Heart left ventricle (tissue), 16 donors: ENCODE data around the gene VGLL4. TPM values are rescaled to one million over a fixed set of nuclear protein-coding genes. Genes with fewer than 3 reads are reported as not detected.

Source experiments
- ATAC-seq, 4 donors: fragments of 200-7000 bp; cut with Tn5 transposase; one replicate each; pipeline ENCODE4 v1.9.1; 2020 to 2022; ENCODE audit warnings: moderate library complexity in 4 of 4, mild to moderate bottlenecking in 3 of 4, moderate number of reproducible peaks in 1 of 4
- DNase-seq, 5 donors: peaks; one replicate each; pipeline ENCODE4 v3.0.0-alpha.2; 2020
- H3K27ac ChIP-seq, 12 donors: fragments of 200-600 bp; sonication (generic) in 4 of 12; one replicate each; pipeline versions ENCODE4 v1.5.0 to v1.8.0; 2016 to 2022; ENCODE audit warnings: mild to moderate bottlenecking in 2 of 12
- H3K27me3 ChIP-seq, 9 donors: fragments of 200-600 bp; sonication (generic) in 2 of 9; one replicate each; pipeline versions ENCODE4 v1.5.1 to v1.8.0; 2016 to 2022; ENCODE audit warnings: mild to moderate bottlenecking in 3 of 9
- H3K36me3 ChIP-seq, 9 donors: fragments of 200-600 bp; sonication (generic) in 2 of 9; one replicate each; pipeline versions ENCODE4 v1.5.0 to v1.8.0; 2018 to 2022; ENCODE audit warnings: mild to moderate bottlenecking in 2 of 9
- H3K4me1 ChIP-seq, 12 donors: fragments of 200-600 bp; sonication (generic) in 4 of 12; one replicate each; pipeline versions ENCODE4 v1.5.0 to v1.8.0; 2016 to 2022; ENCODE audit warnings: mild to moderate bottlenecking in 3 of 12
- H3K4me3 ChIP-seq, 12 donors: fragments of 200-600 bp; sonication (generic) in 4 of 12; one replicate each; pipeline versions ENCODE4 v1.5.0 to v1.8.0; 2017 to 2022; ENCODE audit warnings: mild to moderate bottlenecking in 9 of 12, moderate library complexity in 4 of 12
- H3K9me3 ChIP-seq, 12 donors: fragments of 200-600 bp; sonication (generic) in 4 of 12; one replicate each; pipeline versions ENCODE4 v1.5.0 to v1.8.0; 2016 to 2022; ENCODE audit warnings: mild to moderate bottlenecking in 1 of 12
- POLR2A ChIP-seq, 2 donors: fragments of 450-650 bp; IDR thresholded peaks; one replicate each; pipeline ENCODE4 v1.6.1; 2017; ENCODE audit warnings: antibody characterized with exemption in 2 of 2, mild to moderate bottlenecking in 2 of 2, moderate library complexity in 2 of 2
- WGBS, 4 donors: extraction: QIAGEN DNeasy Blood & Tissue Kit in 2 of 4; methylation state at CpG; one replicate each; pipeline versions ENCODE4 v1.1.5 to v1.1.7; 2013 to 2018; 5-methylcytosine and 5-hydroxymethylcytosine counted together
- intact Hi-C, 10 donors: fragments of 100-400 bp; cut with DNase I; formaldehyde crosslinking; loops; one replicate each; pipeline versions ENCODE4 v1.11.1 to v1.14.2; 2022
- polyA plus RNA-seq, 2 donors: library from polyadenylated mRNA; stranded (reverse); fragments of 200-250 nt; gene quantifications; one replicate each; pipeline ENCODE4 v1.2.3, GENCODE V29; 2013
- total RNA-seq, 9 donors: library from RNA; depleted of rRNA in 2 of 9; stranded (reverse); fragments of >200 nt in 2 of 9; fragmentation: NEBNext Ultra II Directional in 3 of 9; extraction: Animal tissue kit (Norgen Biotek cat#: 25700) in 3 of 9; gene quantifications; one replicate each; pipeline versions ENCODE4 v1.1.0 to v1.2.4, GENCODE V29; 2016 to 2023
- TF ChIP-seq, protein P1 (sequence below), 12 donors: fragments of 200-600 bp; sonication (generic) in 4 of 12; IDR thresholded peaks; one replicate each; pipeline versions ENCODE4 v1.5.0 to v1.8.0; 2018 to 2022; ENCODE audit warnings: antibody characterized with exemption in 12 of 12, mild to moderate bottlenecking in 5 of 12
- donor health status: ischemic (EF 13 %, LVEDD 7.1; RV severe dilation, severe dysfunction).
- donor health status: healthy with polysubstance abuse.
- donor health status: DM: no; HTN: yes; CAD: no.
- donor health status: DM: no; HTN: no; CAD: no.
- donor health status: ischemic (EF 25% LVEDD 6.9; RV normal size, moderate dysfunction).
- donor health status: ischemic (EF 25% LVEDD 5.7; RV mildly dilated, moderate dysfunction).
- donor health status: healthy.
- donor health status: DM: yes; HTN: yes; CAD: no.
- donor health status: ischemic (EF 35%, LVEDD 5.7; RV mildly dilated, moderate dysfunction).
- donor health status: nonischemic (EF 11% LVEDD 7.7; RV severe dilation, severe dysfunction).
- donor health status: DM: yes; HTN: yes; CAD: no.
- donor health status: PGD.
- donor health status: ischemic (EF 29% LVEDD 5.4; RV normal size, mild dysfunction).
- donor health status: nonischemic (EF 23%, LVEDD 6.1; RV moderate dilation, normal function).

The VGLL4 gene
- total and polyA plus RNA-seq, 11 donors, result 24.0 to 40.4 (median 27.0) TPM

DNA sequence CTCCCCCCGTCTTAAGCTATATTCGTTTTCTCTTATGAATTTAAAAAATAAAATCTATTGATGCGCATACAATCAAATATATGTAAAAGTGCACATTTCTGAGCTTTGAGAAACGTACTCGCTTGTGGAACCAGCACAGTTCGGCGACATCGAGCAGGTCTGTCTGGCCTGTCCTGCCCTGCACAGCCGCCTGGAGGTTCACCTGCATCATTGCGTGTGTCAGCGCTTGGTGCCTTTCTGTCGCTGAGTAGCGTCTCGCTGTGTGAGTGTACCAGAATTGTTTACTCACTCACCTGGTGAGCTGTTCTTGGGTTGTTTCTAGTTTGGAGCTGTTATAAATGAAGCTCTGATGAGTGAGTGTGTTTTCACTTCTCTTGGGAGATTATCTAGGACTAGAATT, 104.0 kb downstream of the VGLL4 start:
- intact Hi-C loops, result loop anchor here in 3 of 10 donors (10.0 kb wide), 3 partner anchors 65 to 145 kb away; no protein-coding TSS in a partner anchor
- TF ChIP-seq, protein P1, sequence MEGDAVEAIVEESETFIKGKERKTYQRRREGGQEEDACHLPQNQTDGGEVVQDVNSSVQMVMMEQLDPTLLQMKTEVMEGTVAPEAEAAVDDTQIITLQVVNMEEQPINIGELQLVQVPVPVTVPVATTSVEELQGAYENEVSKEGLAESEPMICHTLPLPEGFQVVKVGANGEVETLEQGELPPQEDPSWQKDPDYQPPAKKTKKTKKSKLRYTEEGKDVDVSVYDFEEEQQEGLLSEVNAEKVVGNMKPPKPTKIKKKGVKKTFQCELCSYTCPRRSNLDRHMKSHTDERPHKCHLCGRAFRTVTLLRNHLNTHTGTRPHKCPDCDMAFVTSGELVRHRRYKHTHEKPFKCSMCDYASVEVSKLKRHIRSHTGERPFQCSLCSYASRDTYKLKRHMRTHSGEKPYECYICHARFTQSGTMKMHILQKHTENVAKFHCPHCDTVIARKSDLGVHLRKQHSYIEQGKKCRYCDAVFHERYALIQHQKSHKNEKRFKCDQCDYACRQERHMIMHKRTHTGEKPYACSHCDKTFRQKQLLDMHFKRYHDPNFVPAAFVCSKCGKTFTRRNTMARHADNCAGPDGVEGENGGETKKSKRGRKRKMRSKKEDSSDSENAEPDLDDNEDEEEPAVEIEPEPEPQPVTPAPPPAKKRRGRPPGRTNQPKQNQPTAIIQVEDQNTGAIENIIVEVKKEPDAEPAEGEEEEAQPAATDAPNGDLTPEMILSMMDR (IDR thresholded peaks at IDR 0.05), result no peak
- TF ChIP-seq POLR2A (IDR thresholded peaks at IDR 0.05), result no peak
- Histone ChIP-seq H3K27me3 (no peaks in the 10 kb centered on the region), H3K36me3 (no peaks in the 10 kb centered on the region), H3K4me3 (no peak overlapping the region), H3K9me3 (peaks cover 0 to 4% (median 0%) of the 10 kb centered on the region in 12 donors), H3K27ac (no peak overlapping the region), H3K4me1 (peaks cover 0 to 11% (median 8%) of the 10 kb centered on the region in 12 donors)
- DNase-seq (peak in 1 of 5 donors; percentile 52), ATAC-seq (no peak)
- 96 to 97% (median 97%) methylated on average over 14 of the region's 14 CpGs for WGBS, 4 donors

DNA sequence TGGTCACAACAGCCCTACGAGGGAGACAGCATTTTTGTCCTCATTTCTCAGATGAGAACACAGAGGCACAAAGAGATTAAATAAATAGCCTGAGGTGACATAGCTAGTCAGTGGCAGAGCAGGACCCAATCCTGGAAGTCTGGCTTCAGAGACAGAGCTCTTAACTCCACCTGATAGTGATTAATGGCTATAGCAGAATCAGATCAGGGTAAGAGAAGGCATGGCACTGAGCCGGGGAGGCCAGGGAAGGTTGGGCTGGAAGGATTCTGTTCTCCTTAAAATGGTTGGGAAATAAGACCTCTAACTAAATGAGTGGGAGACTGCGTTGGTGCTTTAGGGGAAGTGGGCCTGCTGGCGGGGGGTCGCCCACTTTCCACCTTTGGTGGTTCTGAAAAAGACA, 104.5 kb downstream of the VGLL4 start:
- TF ChIP-seq, protein P1 (IDR thresholded peaks at IDR 0.05), result no peak
- no peak for TF ChIP-seq POLR2A (IDR thresholded peaks at IDR 0.05)
- peaks cover 0 to 11% (median 5%) of the 10 kb centered on the region in 12 donors for H3K4me1 ChIP-seq
- ATAC-seq (no peak), DNase-seq (peak in 1 of 5 donors; percentile 14)
- WGBS, 4 donors, result 94 to 98% (median 96%) methylated on average over 5 of the region's 5 CpGs
- H3K9me3 ChIP-seq, result peaks cover 0 to 4% (median 0%) of the 10 kb centered on the region in 12 donors
- H3K36me3 ChIP-seq, result no peaks in the 10 kb centered on the region
- H3K27me3 ChIP-seq, result no peaks in the 10 kb centered on the region
- intact Hi-C loops, result loop anchor here in 2 of 10 donors (10.0 kb wide), 2 partner anchors 74 to 144 kb away; no protein-coding TSS in a partner anchor
- H3K27ac ChIP-seq, result no peak overlapping the region
- no peak overlapping the region for H3K4me3 ChIP-seq

DNA sequence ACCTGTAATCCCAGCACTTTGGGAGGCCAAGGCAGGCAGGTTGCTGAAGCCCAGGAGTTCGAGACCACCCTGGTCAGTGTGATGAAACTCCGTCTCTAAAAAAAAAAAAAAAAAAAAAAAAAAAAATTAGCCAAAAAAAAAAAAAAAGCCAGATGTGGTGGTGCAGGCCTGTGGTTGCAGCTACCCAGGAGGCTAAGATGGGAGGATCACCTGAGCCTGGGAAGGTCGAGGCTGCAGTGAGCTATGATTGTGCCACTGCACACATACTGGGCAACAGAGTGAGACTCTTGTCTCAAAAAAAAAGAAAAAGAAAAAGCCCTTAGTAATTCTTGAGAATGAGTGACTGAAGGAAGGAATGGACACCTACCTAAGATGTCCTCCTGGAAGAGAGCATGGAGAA, 105.1 kb downstream of the VGLL4 start:
- WGBS, 4 donors, result 96 to 99% (median 98%) methylated on average over 3 of the region's 3 CpGs
- ATAC-seq, result no peak
- H3K27me3 ChIP-seq, result no peaks in the 10 kb centered on the region
- intact Hi-C loops, result loop anchor here in 2 of 10 donors (10.0 kb wide), 2 partner anchors 74 to 144 kb away; no protein-coding TSS in a partner anchor
- H3K4me1 ChIP-seq, result peaks cover 0 to 12% (median 7%) of the 10 kb centered on the region in 12 donors
- no peaks in the 10 kb centered on the region for H3K36me3 ChIP-seq
- no peak for DNase-seq
- no peak overlapping the region for H3K27ac ChIP-seq
- H3K4me3 ChIP-seq, result no peak overlapping the region
- H3K9me3 ChIP-seq, result no peaks in the 10 kb centered on the region
- TF ChIP-seq, protein P1 (IDR thresholded peaks at IDR 0.05), result no peak
- TF ChIP-seq POLR2A (IDR thresholded peaks at IDR 0.05), result no peak

DNA sequence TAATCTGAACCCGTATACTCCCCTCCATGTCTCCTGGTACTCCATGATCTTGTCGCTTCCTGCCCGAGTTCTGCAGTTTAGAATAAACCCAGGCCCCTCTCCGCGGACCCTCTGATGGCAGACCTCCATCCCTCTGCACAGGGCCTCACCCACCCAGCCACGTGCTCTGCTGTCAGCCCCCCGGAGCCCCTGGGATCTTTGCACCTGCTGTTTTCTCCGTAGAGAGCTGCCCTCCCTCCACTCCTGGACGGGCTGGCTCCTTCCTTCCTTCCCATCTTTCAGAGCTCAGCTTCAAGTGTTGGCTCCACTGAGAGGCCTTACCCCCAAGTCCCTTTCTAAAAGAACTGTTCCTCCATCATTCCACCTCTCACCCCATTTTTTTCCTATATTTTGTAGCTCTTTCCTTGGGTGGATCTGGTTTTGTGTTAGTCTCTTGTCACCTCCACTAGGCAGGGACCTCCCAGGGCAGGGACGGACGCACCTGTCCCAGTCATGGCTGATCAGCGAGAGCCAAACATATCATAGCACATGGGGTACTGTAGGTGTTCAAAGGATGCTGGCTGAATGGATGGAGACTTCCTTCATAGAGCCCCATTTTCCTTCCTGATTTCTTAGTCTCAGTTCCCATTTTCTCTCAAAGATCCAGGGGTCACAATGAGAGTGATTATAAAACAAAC, 106.6 kb downstream of the VGLL4 start:
- 88 to 95% (median 92%) methylated on average over 12 of the region's 12 CpGs for WGBS, 4 donors
- intact Hi-C loops, result loop anchor here in 2 of 10 donors (10.0 kb wide), 2 partner anchors 72 to 142 kb away; no protein-coding TSS in a partner anchor
- ATAC-seq, result no peak

More for the DNA sequence above, 106.6 kb downstream of the VGLL4 start:
- TF ChIP-seq, protein P1 (IDR thresholded peaks at IDR 0.05), result no peak
- TF ChIP-seq POLR2A (IDR thresholded peaks at IDR 0.05), result no peak
- Histone ChIP-seq H3K4me3 (no peak overlapping the region), H3K9me3 (no peaks in the 10 kb centered on the region), H3K36me3 (no peaks in the 10 kb centered on the region), H3K4me1 (peaks cover 0 to 21% (median 11%) of the 10 kb centered on the region in 12 donors), H3K27ac (no peak overlapping the region), H3K27me3 (no peaks in the 10 kb centered on the region)
- no peak for DNase-seq
